GM18498 (cell line): ENCODE data around the gene SRGAP3.

Experiments
- ATAC-seq: cut with Tn5 transposase; IDR thresholded peaks from one replicate; pipeline ENCODE4 v1.9.1; 2021; ENCODE audit warnings: mild to moderate bottlenecking, moderate library complexity; ENCODE audit not compliant: unreplicated experiment

The SRGAP3 gene

DNA sequence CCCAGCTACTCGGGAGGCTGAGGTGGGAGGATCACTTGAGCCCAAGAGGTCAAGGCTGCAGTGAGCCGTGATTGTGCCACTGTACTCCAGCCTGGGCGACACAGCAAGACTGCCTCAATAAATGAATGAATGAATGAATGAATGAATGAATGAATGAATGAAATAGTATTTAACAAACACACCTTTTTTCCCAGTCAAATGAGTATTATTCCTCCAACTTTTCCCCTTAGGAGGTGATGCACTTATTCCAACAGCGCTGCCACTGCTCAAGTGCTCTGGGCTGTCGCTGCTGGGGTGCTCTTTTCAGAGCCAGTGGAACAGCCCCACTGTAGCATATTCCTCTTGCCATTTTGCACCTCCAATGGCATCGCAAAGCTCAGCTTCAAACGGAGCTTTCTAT, 219.4 kb downstream of the SRGAP3 start:
- no peak for ATAC-seq

DNA sequence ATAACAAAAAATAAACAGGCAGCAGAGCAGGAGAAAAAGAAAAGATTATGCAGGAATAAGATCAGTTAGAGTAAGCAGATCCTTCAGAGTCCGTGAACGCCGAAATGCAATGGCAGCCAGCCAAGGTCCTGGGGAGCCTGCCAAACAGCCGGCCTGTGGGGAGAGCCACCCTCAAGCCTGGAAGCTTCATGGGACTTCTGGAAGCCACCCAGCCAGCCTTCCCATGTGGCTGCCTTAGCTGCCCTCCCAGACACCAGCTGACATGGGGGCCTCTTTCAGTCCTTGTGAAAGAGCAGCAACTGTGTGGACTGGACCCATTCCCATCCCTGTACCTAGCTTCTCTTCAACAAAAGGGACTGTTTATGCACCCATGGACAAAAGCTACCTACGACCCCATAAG, 221.3 kb downstream of the SRGAP3 start:
- no peak for ATAC-seq

DNA sequence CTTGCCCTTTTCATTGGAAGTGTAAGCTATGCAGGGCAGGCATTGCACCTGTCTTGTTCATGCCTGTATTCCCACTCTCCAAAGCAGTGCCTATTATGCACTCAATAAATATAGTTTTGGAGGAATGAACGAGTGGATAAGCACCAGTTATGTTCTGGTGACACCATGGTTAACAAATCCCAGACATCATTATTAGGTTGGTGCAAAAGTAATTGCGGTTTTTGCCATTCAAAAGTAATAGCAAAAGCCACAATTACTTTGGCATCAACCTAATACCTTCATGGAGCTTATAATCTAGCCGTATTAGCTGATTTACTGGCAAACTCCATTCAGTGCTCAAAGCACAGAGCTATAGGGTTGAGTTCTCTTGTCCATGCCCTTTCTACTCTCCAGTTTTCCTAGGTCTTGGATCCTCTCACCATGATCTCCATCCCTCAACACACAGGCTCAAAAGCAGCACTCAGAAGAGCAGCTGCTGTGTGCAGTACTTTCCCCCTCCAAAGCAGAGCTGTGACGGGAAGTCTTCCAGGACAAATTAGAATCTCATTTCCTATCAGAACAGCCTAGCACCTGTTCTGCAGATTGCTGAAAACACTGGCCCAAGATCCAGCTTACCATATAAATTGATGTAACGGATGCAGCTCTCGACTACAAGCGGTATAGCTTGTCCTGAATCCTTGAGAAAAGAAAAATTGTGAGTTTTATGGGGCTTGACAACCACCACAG, 223.0 kb downstream of the SRGAP3 start:
- ATAC-seq, result no peak

GRCh38 chr3:9024341-9024740, 225.1 kb downstream of the SRGAP3 start:
- ATAC-seq, result no peak

DNA sequence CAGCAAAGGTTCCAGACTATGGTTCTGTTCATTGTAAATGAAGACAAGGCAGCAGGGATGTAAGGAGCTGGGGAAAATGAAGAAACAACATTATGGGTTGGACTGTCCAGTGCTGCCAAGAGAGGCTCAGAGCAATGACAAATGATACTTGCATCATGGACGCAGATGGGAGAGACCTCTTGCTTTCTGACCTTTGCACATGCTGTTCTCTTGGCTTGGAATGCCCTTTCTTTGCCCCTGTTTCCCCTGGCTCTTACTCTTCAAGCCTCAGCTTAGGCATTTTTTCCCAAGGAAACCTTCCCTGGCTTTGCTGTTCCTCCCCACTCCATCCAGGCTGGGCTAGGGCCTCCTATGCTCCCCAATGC, 226.2 kb downstream of the SRGAP3 start:
- no peak for ATAC-seq

DNA sequence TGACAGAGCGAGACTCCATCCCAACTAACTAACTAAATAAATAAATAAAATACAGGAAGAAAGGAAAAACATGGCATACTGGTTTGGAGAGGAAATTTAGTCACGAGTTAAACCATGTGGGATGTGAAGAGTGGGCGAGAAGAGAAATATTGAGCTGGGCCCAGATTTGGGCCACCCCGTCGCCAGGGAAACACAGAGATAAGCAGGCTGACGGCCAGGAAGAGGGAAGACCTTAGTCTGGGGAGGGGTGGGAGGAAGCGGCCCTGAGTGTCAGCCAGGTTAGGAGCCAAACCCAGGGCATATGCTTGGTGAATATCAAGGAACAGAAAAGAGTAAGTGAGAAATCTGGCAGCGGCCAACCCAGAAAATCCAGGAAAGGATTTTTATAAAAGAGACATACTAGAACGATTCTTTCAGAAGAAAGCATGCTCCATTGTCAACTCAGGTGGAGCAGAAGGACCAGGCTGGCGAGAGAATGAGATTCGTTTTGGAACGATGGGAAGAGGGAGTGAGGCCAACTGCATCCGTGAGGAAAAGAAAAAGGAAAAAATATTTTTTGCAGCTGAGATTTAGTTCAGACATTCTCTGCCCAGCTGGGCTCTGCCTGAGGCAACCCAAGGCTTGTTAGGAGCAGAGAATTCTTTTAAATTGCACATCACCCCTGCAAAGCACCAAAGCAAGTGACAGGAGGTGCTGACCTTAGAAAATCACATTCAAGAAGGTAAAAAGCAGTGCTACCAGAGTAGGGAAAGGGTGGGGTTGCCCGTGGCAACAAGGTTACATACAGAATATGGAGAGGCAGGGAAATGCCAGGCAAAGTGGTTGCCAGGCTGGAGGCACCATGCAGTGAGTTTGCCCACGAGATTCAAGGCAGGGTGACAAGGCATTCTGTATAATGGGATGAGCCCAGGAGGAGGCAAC, 226.9 kb downstream of the SRGAP3 start:
- no peak for ATAC-seq

- ATAC-seq, result no peak
These were observed 228.0 kb downstream of the SRGAP3 start for GRCh38 chr3:9021271-9022009.

DNA sequence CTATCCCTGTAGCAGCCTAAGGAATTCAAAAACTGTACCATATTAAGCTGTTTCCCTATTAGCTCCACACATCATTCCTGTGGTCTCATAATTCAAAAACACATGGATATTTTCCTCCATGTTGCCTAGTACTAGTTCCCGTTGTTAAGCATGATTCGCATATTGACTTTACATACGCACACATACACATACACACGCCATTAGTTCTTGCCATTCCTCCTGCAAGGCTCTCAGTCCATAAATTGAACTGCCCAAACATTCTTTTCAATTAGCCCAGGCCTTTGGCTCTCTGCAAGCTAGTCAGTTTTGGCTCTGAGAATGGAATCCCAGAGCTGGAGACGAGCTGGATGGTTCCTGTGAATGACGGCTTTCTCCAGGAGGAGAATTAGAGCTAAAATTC, 229.0 kb downstream of the SRGAP3 start:
- no peak for ATAC-seq

DNA sequence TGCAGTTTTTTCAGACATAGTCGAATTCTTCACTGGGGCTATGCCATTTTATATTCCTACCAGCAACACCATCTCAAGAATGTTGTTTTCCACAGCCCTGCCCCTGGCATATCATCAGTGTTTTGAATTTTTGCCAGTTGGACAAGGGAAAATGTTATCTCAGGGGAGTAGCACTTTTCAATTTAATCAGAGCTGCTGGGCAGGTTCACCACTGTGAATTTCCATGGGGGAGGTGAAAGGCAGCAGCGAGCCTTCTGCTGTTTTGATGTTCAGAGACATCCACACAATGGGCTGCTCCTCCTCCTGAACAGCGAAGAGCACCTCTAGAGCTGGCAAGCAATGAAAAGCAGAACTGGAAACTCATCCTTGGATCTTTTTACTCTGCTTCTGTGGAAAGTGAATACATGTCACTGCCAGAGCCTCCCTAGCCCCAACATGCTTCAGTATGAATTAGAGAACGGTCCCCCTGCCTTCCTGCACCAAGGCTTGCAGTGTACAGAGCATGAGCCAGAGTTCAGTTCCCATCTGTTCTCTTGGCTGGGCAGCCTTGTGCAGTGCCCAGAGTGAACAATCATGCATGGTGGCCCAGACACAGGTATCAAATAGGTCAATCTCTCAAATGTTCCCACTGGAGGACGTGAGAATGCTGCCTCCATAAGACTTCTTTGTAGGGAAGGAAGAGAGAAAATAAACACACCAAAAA, 230.0 kb downstream of the SRGAP3 start:
- ATAC-seq, result no peak

DNA sequence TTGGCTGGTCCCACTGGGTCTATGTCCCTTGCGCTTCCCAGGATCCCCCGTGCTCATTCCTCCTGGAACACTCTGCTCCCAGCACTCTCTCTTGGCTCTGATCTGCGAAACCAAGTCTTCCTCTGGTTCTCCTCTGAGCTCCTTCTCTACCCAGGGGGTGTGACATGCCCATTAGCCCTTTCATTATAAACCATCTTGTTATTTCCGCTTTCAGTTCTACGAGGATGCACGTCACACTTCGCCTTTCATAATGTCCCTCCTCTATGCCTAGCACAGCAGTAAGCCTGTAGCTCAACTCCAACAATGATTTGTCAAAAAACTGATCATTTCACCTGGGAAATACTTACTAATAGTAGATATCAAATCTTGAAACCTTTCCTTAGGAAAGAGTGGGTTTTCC, 234.2 kb downstream of the SRGAP3 start:
- no peak for ATAC-seq

DNA sequence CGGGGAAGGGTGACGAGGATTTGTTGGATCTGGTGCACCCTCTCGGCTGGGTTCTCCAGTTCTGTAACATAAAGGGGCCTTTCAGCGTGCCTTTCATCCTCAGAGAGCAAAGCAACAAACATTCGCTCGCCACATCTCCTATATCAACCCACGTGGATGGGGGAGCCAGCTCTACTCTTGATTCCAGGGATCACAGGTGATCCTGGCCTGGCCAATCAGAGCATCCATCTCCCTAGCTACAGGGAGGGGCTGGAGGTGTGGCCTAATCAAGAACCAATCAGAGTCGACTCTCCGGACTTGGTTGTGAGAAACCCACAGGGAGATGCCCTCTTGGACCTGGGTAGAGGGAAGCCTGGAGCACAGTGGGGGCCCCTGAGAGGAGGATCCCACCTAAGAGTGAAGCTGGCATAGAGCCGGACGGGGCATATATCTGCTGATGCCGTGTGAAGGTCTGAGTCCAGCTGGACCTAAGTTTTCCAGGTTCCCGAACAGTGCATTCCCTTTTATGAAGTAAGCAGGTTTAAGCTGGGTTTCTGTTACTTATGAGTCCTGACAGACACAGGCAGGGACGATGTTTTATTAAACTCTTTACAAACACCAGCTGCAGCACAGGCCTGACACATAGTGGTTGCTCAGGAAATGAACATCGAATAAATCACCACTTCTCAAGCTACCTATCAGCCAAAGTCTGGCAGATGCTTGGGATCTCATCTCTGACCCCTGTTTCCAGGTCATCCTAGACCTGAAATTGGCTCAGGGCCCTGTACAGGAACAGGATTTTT, 235.5 kb downstream of the SRGAP3 start:
- no peak for ATAC-seq

DNA sequence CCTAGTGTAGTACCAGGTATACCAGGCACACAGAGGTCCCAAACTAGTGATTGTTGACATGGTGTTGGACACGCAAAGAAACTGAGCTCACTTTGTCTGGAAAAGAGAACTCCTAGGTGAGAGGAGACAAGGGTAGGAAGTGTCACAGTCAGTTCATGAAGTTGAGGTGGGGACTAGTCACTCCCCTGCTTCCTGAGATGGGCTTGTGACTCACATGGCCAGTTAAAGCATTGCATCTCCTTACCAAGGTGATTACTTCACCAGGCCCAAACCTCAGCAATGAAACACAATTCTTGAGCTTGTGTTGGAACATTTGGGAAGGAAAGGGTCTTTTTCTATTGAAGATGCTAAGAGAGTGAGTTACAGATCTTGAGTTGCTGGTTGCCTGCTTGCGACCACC, 236.9 kb downstream of the SRGAP3 start:
- no peak for ATAC-seq

DNA sequence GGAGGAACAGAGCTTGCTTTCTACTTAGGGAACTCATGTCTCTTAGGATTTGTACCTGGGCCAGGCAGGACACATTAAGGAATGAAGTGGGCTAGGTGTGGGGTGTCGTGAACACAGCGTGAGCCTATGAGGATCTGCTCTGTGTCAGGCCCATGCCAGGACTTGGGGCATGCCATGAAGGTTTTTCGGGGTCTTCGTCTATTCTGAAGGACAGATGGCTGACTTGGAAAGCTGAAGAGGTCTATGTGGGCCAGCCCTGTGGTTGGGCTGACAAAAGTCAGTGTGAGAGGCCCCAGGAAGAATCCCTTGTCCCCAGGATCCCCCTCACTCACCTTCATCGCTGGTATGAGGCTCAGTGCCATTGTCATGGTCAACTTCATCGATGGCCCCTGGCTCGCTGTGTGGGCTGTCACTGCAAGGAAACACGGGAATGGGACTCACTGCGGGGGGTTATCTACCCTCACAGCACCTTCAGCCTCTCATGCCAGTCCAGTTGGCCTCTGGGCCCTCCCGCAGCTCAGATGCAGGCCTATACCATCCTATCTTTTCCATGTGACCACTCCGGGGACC, 239.4 kb downstream of the SRGAP3 start:
- no peak for ATAC-seq

DNA sequence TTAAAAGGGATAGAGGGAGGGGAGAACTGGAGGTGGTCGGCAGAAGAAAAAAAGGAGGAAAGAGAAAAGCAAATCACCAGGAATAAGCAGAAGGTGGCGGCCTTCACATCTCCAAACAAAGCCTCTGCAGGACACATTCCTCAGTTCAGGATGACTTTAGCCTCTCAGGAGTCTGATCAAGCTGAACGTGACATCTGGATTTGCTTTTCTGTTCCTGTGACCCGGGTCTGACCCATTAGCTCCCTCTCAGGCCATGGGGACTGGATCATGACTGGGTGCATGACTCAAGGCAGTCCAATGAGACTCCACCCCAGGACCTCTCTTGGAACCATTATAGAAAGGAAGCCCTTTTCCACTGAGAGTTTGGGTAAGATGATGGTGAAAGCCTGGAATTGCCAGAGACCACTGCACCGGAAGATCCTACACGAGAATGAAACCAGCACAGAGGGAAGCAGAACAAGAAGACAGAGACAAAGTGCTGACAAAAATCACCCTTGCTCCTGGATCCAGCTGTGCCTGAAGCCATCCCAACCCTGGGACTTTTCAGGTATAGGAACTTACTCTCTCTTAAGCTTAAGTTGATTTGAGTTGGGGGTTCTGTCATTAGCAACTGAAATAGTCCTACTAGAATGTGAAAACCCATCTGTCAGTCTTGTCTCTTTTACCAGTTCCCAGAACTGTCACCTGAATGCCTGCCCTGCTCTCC, 240.7 kb downstream of the SRGAP3 start:
- ATAC-seq, result no peak

- ATAC-seq, result no peak
These were observed 241.5 kb downstream of the SRGAP3 start for GRCh38 chr3:9007928-9008327.

GRCh38 chr3:9007213-9007612, 242.2 kb downstream of the SRGAP3 start:
- no peak for ATAC-seq

GRCh38 chr3:9000041-9000440, 249.4 kb downstream of the SRGAP3 start:
- no peak for ATAC-seq

DNA sequence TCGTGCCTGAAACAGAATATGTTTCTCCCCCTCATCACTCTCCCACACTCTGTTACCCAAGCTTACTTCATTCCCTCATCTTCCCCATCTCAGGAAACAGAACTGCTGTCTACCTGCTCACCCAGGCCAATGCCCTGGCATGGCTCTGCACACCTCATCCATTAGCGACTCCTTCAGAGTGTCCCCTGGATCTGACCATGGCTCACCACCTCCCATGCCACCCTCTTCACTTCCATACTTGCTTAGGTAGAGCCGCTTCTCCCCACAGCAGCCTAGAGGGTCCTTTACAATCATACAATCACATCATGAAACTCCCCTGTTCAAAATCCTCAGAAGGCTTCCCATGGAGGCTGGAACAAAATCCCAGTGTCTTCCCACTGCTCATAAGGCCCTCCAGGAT, 252.3 kb downstream of the SRGAP3 start:
- ATAC-seq, result no peak

DNA sequence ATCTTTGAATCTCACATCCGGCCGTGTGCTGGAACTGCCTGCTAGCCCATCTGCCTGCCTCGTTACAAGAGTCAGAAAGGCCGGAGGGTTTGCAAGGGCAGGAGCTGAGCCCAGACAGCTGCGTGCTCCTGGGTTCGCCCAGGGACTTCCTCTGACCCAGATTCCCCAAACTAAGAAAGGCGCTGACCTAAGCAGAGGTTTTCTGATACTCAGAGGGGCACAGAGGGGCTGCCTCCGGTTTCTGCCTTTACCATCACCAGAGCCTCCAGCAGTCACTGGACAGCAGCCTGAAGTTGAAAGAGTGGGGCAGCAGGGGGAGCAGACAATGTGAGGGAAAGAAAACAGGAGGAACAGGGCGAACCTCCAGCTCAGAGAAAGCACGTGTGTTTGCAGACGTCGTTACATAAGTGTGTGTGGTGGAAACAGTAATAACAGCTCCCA, 252.7 kb downstream of the SRGAP3 start:
- ATAC-seq, result no peak
